ENCODE measurements around the gene OR5M3.

DNA sequence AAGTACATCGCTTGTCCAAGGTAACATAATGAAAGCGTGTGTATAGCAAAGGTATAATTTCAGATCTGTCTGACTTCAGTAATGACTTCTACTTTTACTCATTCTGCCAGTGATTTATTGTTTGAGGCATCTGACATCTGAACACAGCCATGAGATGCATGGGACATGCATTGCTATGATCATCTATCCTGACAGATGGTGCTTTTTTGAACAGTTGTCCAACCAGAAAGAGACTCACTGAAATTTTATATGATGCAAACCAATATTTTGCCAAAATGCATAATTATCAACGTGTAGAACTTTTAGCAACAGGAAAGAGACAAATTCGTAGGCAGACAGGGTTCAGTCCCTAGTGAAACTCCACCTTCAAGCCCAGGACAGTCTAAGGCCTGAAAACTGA is 19.6 kb downstream of the OR5M3 start:
- no peak for TF ChIP-seq POLR2A (IDR thresholded peaks at IDR 0.05; ENCODE audit: low read depth, low read length)
- TF ChIP-seq FOS (IDR thresholded peaks at IDR 0.05; ENCODE audit: low read depth, low read length) = no peak
- no peak for TF ChIP-seq CTCF (conservative IDR thresholded peaks at IDR 0.05; ENCODE audit: low read depth, low read length)

Data from IMR-90 (cell line).